GM18951 (cell line): ENCODE measurements around the gene P4HA3.

ENCODE experiments used
- POLR2A ChIP-seq: IDR thresholded peaks from 4 replicates; pipeline ENCODE4 v1.6.1; 2011; ENCODE audit warnings: mild to moderate bottlenecking; ENCODE audit not compliant: insufficient read length, insufficient read depth; ENCODE audit errors: extremely low read depth
- in situ Hi-C: fragments of 300-500 bp; cut with MboI; formaldehyde crosslinking; loops from one replicate; pipeline ENCODE4 v1.12.0; 2022; ENCODE audit warnings: low sequenced_read_pairs, mixed read lengths, inconsistent platforms; ENCODE audit not compliant: unreplicated experiment

The P4HA3 gene

GRCh38 chr11:74265256-74265655 lies 46.2 kb downstream of the P4HA3 start:
- in situ Hi-C loops: no loop called here
- TF ChIP-seq POLR2A: no peak

GRCh38 chr11:74262725-74263124 lies 48.7 kb downstream of the P4HA3 start:
- in situ Hi-C loops: no loop called here
- no peak for TF ChIP-seq POLR2A

DNA sequence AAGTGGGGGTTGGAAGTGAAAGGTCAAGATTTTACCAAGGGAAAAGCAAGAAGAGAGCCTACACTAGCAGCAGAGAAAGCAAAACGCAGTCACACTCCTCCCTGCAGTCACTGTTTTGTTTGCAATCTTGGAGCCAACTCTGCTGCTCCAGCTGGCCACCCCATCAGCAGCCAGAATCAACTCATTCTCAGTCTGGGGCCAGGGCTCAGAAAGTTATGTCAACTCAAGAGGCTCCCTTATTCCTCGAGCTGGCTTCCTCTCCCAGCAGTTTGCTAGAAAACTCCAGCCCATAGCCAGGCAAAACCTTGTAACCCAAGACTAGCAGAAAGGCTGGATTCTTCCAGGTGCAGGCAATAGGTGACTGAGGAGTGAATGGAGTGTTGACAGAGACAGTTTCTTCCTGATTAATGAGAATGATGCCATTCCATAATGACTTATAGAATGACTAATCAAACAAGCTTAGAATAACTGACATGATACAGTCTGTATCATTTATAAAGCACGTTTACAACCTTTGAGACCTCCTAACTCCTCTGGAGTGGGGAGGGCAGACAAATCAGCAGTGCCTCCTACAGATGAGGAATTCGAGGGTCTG lies 53.4 kb downstream of the P4HA3 start:
- TF ChIP-seq POLR2A: no peak
- in situ Hi-C loops: no loop called here

DNA sequence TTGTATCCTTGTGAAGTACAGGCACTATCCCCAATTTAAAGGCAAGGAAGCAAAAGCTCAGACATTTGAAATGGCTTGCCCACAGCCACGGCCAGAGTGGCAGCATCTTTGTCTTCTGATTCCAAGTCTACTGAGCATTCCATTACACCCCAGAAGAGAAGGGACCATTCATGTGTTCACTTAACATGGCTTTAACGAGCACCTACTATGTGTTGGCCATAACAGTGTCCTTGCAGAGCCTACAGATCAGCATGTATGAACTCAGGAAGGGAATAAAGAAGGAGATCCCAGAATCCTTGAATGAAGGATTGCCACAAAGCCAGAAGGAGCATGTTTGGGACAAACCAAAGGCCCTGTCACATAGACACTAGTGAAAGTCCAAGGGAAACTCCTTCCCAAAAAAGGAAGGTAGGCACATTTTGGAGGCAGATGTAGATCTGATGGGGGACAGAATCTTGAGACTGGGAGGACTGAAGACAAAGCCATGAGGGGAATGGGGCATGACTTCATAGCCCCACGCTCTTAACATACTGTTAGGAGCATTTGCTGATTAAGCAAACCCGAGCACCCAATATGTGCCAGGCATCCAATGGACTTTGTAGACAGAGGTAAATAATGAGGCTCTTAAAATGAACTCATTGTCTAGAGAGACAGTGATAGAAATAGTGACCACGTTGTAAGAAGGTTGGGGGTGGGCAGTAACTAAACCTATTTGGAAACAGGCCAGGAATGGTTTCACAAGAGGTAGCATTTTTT lies 54.9 kb downstream of the P4HA3 start:
- in situ Hi-C loops: no loop called here
- no peak for TF ChIP-seq POLR2A

- TF ChIP-seq POLR2A: no peak
These were observed 55.6 kb downstream of the P4HA3 start for GRCh38 chr11:74255741-74256375.

DNA sequence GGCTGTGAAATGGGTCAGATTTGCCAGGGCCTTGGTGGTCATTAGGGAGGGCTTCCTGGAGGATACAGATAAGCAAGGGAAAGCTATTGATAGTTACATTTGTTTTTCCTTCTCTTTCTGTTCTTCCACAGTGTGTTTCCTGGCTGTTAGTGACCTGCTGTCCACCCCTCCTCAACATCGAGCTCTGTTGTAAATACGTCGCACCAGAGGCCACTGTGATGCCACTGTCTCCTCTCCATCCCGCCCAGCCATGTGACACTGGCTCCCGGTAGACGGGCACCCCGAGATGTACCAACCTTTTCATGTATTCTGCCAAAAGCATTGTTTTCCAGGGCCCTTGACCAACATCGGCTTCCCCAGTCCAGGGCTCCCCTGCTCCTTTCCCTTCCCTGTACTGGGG lies 58.1 kb downstream of the P4HA3 start:
- in situ Hi-C loops: no loop called here
- no peak for TF ChIP-seq POLR2A

More at GRCh38 chr11:74255741-74256375, 55.6 kb downstream of the P4HA3 start:
- in situ Hi-C loops: no loop called here

GRCh38 chr11:74249496-74249895 lies 61.9 kb downstream of the P4HA3 start:
- in situ Hi-C loops: no loop called here

DNA sequence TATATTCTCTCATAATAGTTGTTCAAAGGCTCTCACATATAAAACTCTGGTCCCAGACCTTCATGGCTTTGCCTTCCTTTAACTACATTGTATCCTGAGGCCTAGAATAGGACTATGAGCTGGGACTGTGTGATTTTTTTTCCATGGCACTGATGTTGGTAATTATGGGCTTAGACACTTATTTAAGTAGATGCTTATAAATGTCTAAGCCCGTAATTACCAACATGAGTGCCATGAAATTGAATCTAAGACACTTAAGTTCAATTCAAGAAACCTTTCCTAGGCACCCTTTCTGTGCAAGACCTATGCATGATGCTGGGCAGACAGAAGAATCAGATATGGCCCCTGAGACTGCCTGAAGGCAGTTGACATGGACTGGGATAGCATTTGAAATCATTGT lies 63.0 kb downstream of the P4HA3 start:
- in situ Hi-C loops: no loop called here
- TF ChIP-seq POLR2A: no peak

More at GRCh38 chr11:74249496-74249895, 61.9 kb downstream of the P4HA3 start:
- no peak for TF ChIP-seq POLR2A

DNA sequence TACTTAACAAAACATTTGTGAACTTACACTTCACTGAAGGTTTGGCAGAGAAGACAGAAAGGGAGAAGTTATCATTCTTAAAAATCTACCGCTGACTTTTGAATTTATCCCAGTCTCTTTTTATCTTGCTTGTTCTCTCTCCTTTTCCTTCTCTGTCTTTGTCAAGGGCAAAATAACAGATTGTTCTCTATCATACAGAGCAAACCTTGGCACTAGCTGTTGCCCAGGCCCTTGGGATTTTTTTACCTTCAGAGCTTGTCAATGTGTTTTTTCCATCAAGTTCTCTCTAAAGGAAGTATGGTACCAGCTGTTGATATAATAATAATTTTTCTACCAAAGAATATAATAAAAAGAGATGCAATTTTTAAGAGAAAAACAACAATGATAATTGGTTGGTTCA lies 73.2 kb downstream of the P4HA3 start:
- in situ Hi-C loops: no loop called here
- TF ChIP-seq POLR2A: no peak

- TF ChIP-seq POLR2A: no peak
- in situ Hi-C loops: no loop called here
These were observed 73.9 kb downstream of the P4HA3 start for GRCh38 chr11:74237541-74237940.

GRCh38 chr11:74235121-74235520 lies 76.3 kb downstream of the P4HA3 start:
- in situ Hi-C loops: no loop called here
- TF ChIP-seq POLR2A: no peak

GRCh38 chr11:74233683-74234082 lies 77.8 kb downstream of the P4HA3 start:
- no peak for TF ChIP-seq POLR2A
- in situ Hi-C loops: no loop called here

DNA sequence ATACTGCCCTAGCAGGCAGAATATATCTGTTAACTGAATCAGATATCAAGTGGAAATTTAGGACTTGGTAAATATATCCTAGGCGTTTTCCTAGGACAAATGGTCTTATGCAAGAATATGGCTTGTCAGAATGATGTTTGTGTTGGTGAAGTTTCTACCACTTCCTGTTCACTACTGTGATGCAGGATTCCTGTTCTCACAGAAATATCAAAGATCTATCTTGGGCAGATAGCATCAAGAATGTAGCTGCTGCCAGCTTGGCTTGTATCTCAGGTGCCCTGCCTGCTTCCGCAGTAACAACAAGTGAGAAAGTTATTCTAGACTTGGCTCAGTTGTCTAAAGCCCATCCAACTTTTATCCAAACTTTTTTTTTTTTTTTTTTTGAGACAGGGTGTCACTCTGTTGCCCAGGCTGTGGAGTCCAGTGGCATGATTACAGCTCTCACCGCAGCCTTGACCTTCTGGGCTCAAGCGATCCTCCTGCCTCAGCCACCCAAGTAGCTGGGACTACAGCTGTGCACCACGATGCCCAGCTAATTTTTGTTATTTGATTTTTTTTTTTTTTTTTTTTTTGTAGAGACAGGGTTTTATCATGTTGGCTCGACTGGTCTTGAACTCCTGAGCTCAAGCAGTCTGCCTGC lies 79.0 kb downstream of the P4HA3 start:
- TF ChIP-seq POLR2A: no peak
- in situ Hi-C loops: no loop called here
